GM21515 (cell line): ENCODE results near the gene CGB8.
"Not testable (repeated sequence)": the region's sequence is repeated elsewhere in the genome, so short reads cannot be mapped to it uniquely, and the experiment has no call there.

Source experiments
- ATAC-seq: cut with Tn5 transposase; IDR thresholded peaks from one replicate; pipeline ENCODE4 v1.9.1; 2021; ENCODE audit not compliant: unreplicated experiment

Gene CGB8

GRCh38 chr19:49049011-49049410 lies at the start of gene CGB8:
TSS of gene CGB8 (minus strand) at chr19:49049111. CDS start at chr19:49048739, 372 bp downstream.
- not testable (repeated sequence) for ATAC-seq

DNA sequence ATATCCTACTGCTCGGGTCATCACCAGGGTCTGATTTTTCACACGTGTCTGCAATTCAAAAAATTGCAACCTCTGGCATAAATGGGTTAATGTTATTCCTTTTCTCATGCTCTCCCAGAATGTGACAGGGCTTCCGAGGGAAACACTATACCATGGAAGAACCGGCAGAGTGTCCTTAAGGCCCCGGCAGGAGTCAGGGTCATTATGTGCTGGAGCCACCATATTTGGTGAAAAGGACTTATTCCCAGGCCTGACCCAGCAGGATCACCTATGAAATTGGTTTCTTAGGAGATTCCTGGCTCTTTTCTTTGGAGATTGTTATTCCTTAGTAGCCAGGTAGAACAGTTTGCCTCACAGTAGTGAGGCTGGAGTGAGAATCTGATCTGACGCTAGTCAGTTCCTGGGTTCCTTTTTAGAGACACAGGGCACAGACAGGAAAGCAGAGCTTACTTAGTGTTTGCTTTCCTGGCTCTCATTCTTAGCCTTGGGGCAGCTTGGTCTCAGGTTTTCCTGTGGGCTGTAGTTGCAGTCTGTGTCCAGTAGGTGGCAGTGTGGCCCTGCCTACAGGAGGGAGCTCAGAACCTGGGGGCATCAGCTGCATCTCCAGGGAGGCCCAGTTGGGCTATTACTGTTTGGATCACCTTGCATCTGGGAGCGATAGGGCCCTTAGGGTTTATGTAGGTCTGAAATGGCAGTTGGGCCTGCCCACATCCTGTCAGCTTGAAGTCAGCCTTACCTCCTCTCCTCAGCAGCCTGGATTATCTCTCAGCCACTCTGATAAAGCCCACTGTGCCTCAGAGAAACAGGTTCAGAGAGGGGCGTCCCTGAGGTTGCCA lies 48.8 kb upstream of the CGB8 start:
- no peak for ATAC-seq

DNA sequence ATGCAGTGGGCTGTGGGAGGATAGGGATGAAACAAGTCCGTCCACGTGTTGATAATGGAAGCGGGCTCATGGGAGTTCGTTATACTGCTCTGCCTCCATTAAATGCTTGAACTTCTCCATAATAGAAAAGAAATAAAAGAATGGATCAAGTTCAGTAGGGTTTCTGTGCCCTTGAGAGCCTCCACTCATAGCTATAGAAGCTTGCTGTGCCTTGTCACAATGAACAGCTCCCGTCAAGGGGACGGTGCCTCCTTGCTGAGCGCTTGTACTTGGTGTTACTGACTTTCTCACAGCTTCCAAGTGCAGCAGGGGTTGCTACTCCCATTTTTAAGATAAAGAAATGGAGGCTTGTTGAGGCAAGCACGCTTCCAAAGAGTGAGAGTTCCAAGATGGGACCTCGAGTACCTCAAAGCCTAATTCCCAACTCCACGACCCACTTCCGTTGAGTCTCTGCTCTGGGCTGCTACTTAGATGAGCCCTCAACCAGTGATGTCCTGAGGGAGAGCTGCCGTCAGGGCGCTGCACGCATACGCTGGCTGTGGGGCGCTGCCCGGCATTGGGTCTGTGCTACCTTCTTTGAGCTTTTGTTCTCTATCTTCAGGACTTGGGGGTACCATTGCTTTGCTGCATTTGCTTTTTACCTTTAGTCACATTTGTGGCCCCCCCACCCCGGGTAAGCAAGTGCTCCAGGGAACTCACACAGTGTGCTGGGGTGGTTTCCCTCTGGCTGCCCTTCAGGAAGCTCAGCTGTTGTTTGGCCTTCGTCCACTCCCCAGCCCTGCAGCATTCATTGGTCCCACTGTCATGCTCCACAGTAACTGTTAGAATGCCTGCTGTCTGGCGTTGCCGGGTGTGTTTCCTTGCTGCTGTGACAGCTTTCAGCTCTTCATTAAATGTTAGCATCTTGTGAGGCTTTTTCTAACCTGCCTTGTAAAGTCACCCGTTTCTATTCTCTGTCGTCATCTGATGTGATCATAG lies 45.9 kb upstream of the CGB8 start:
- no peak for ATAC-seq

DNA sequence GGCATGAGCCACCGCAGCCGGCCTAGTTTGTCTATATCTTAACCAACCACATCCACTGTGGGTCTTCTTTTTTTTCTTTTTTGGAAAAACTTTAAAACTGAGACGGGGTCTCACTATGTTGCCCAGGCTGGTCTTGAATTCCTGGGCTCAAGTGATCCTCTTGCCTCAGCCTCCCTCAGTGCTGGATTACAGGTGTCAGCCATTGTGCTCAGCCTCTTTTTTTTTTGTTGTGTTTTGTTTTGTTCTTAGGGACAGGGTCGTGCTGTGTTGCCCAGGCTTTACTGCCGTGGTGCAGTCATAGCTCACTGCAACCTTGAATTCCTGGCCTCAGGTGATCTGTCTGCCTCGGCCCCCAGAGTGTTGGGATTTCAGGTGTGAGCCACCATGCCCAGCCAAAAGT lies 43.8 kb upstream of the CGB8 start:
- no peak for ATAC-seq

DNA sequence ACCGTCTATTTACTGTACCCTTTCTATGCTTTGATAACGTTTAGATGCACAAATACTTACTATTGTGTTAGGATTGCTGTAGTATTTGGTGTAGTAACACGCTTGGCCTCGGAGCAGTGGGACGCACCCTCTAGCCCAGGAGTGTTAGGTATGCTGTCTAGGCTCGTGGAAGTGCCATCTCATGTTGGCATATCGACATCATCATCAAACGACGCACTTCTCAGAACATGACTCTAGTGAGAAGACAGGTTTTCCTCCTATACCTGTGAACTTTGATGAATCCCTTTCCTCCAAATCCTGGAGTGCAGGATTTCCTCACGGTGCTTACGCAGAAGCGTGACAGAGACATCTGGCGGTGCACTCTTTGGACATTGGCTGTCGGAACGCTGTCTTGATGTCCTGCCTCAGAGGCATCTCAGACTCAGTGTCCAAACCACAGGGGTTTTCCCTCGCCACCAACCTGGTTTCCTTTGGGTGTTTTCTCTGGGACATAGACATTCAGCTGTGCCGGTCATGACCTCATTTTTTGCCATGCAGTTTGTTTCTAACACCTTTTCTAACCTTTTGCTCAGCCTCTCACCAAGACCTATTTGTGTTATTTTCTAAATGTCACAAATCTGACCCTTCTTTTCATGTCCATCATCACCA lies 42.6 kb upstream of the CGB8 start:
- ATAC-seq: no peak

- no peak for ATAC-seq
Measured at GRCh38 chr19:49086296-49086695, 37.4 kb upstream of the CGB8 start.

DNA sequence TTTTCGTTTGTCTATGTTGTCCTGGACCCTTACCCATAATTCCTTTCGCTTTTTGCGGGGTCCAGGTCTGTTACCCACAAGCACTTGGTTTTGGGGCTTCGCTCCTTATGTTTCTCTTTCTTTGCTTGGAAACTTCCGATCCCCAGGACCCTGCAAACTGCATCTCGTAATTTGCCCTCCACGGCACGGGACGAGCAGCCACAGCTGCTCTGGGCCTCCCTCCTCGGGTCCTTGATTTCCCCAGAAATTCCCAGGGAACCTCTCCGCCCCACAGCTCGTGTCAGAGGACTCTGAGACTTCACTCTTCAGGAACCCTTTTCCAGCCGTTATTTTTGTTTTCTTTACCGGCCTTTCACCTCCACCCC lies 36.9 kb upstream of the CGB8 start:
- no peak for ATAC-seq

DNA sequence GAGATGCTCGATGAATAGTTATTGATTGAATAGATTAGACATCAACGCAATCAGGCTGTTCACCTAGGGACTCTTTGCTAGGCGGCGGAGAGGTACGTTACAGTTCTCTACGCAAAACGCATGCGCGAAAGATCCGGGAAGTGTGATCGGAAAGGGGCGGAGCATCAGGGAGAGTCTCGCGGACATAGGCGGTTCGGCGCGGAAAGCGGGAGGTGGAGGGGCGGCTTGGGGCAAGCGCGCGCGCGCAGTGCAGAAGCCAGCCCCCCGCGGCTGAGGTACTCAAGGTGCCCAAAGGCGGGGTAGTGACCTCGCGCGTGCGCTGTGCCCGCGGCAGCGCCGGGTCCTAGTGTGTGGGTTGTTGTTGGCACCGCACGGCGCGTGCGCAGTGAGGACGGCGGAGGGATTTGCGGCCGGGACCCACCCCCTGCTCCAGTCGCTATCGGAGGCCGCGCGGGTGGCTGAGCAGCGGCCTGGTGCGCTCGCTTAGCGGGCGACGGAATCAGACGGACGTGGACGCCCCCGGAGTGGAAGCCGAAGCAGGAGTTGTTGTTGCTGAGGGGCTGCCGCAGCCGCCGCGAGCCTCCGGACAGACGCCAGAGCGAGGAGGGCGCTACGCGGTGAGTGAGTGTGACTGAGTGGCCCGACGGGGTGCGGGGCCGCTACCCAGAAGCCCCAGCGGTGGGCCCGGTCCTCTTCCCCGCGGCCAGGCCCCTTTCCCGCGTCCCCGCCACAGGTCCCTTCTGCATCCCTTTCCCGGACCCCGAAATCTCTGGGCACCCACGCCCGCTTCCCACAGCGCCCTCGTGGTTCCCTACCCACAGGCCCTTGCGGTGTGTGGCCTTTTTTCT lies 36.3 kb upstream of the CGB8 start, which contains the start of gene SNRNP70:
Gene SNRNP70 (plus strand): TSS at position 432 of the 848 bp plus-strand sequence. CDS start 964 bp downstream, outside the sequence.
- peak; percentile 77 for ATAC-seq

DNA sequence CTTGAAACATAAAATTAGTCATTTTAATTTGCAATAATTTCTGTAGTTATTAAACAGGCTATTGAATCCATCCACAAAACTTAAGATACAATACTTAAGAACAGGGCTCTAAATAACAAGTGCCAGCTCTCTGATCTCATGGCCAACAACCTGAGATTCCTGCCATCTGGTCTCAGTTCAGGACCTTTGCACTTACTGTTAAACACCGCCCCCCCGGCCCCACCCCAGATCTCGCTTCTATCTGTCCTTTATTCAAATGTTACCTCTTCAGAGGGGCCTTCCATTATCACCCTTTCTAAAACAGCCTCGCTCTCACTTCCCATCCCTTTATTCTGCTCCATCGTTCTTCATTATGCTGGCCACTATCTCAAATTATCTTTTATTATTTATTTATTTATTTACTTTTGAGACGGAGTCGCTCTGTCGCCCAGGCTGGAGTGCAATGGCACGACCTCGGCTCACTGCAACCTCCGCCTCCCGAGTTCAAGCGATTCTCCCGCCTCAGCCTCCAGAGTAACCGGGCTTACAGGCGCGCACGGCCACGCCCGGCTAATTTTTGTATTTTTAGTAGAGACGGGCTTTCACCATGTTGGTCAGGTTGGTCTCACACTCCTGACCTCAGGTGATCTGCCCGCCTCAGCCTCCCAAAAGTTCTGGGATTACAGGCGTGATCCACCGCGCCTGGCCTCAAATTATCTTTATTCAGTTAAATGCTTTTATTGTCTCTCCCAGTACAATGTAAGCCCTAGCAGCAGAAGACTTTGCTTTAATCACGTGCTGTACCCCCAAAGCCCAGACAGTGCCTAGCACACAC lies 35.5 kb upstream of the CGB8 start:
- ATAC-seq: no peak

- ATAC-seq: no peak
Measured at GRCh38 chr19:49081273-49081672, 32.4 kb upstream of the CGB8 start.

DNA sequence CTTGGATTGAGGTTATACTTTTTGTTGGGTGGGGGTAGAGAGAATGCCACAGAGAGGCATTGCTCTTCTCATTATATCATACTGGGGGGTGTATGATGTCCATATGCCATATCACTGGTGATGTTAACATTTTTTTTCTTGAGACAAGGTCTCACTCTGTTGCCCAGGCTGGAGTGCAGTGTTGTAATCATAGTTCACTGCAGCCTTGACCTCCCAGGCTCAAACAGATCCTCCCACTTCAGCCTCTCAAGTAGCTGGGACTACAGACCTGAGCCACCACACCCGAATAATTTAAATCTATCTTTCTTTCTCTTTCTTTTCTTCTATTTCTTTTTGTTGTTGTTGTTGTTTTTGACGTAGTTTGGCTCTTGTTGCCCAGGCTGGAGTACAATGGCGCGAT lies 31.5 kb upstream of the CGB8 start:
- no peak for ATAC-seq

DNA sequence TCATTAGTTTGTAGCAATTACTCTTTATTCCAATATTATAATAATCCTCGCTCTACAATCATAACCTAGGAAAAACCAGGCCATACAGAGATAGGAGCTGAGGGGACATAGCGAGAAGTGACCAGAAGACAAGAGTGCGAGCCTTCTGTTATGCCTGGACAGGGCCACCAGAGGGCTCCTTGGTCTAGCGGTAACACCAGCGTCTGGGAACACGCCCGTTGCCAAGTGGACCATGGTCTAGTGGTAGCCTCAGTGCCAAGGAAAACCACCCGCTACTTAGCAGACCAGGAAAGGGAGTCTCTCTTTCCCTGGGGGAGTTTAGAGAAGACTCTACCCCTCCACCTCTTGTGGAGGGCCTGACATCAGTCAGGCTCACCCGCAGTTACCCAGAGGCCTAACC lies 26.0 kb upstream of the CGB8 start:
- not testable (repeated sequence) for ATAC-seq

DNA sequence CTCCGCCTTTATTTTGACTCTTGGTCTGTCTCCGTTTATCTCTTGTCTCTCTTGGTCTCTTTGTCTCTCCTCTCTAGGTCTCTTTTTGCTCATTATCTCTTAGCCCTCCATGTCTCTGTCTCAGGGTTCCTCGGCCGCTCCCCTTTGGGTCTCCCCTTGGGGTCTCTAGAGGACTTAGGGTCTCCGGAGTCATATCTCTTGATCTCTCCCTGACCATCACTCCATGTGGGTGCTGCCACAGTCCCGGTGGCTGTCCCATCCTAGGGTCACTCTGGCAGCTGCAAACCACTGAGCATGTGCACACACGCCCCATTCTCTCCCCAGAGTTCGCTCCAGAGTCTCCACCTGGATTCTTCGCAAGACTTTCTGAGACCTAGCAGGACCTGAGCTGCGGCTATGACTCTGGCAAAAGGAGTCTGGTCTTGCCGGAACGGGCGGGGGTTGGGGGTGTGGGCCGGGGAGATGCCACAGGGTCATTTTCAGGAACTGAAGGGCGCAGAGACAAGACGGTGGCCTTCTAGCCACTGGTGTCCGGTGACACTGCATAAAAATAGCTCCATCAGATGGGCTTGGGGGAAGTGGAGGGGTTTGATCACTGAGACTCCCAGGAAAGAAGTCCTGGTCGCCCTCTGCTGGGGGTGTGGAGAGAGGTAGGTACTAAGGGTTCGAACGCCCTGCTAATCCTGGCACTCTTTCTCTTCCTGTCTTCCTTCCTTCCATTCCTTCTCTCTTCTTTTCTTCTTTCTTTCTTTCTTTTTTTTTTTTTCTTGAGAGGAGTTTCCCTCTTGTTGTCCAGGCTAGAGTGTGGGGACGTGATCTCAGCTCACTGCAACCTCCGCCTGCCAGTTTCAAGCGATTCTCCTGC lies 24.8 kb upstream of the CGB8 start:
- no peak for ATAC-seq

- no peak for ATAC-seq
Measured at GRCh38 chr19:49071860-49072547, 23.1 kb upstream of the CGB8 start.

GRCh38 chr19:49070416-49070815 lies 21.5 kb upstream of the CGB8 start:
- ATAC-seq: no peak

GRCh38 chr19:49069026-49069425 lies 20.1 kb upstream of the CGB8 start:
- ATAC-seq: no peak

GRCh38 chr19:49067554-49067953 lies 18.6 kb upstream of the CGB8 start:
- ATAC-seq: no peak

DNA sequence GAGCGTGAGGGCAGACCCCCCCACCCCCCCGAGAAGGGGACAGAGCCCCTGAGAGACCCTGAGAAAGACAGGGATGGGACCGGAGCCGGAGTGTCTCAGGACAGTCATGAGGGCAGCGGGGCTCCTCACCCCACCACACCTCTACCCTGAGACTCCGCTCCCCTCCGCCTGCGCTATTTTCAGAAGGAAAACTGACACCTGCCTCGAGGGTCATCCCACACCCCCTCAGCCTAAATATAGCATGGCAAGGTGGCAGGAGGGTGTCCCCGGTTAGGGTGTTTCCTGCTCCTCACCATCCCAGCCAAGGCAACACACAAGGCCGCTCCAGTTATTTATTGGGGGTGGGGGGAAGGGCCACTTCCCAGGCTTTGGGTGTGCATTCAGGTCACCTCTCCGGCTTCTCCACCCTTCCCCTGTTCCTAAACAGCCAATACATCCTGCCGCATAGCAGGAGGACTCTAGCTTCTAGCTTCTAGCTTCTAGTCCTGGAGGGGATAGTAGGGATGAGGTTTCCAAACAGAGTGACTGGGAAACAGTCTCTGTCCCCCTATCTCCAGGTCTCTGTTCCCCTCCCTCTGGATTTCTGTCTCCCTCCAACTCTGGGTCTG lies 17.1 kb upstream of the CGB8 start:
- no peak for ATAC-seq
